RWPE2 (cell line): ENCODE results near the gene LIN52.
A peak's percentile ranks its signal among the peaks of the same experiment; 100 is the strongest.
"Not testable (repeated sequence)": the region's sequence is repeated elsewhere in the genome, so short reads cannot be mapped to it uniquely, and the experiment has no call there.

Experiments used
- ATAC-seq: fragments of 200-7000 bp; cut with Tn5 transposase; 3 replicates; pipeline ENCODE4 v1.9.1; 2021; ENCODE audit warnings: low read depth
- DNase-seq: peaks from one replicate; pipeline ENCODE4 v3.0.0-alpha.2; 2020; ENCODE audit warnings: low spot score
- H3K27ac ChIP-seq: fragments of 450-650 bp; 2 replicates; pipeline ENCODE4 v1.5.1; 2017; ENCODE audit warnings: mild to moderate bottlenecking; ENCODE audit not compliant: poor library complexity, severe bottlenecking
- H3K27me3 ChIP-seq: fragments of 250-450 bp; sonication (Bioruptor Pico); 2 replicates; pipeline ENCODE4 v1.5.1; 2021; ENCODE audit warnings: mild to moderate bottlenecking, moderate library complexity; ENCODE audit not compliant: insufficient read depth, poor library complexity, severe bottlenecking
- H3K36me3 ChIP-seq: fragments of 250-450 bp; sonication (Bioruptor Pico); 2 replicates; pipeline ENCODE4 v1.5.1; 2020; ENCODE audit warnings: low read depth, mild to moderate bottlenecking, moderate library complexity
- H3K4me1 ChIP-seq: fragments of 250-450 bp; sonication (Bioruptor Pico); 2 replicates; pipeline ENCODE4 v1.5.1; 2021; ENCODE audit warnings: mild to moderate bottlenecking, moderate library complexity; ENCODE audit not compliant: insufficient read depth, poor library complexity, severe bottlenecking
- H3K4me3 ChIP-seq: fragments of 250-450 bp; sonication (Bioruptor Pico); 2 replicates; pipeline ENCODE4 v1.5.1; 2021; ENCODE audit warnings: mild to moderate bottlenecking, moderate library complexity; ENCODE audit not compliant: severe bottlenecking
- H3K9me3 ChIP-seq: fragments of 250-450 bp; sonication (Bioruptor Pico); 2 replicates; pipeline ENCODE4 v1.5.1; 2021; ENCODE audit warnings: mild to moderate bottlenecking, moderate library complexity; ENCODE audit not compliant: severe bottlenecking
- TF ChIP-seq, protein P1 (sequence below): fragments of 450-650 bp; IDR thresholded peaks from one replicate; pipeline ENCODE4 v1.5.1; 2017; ENCODE audit warnings: mild to moderate bottlenecking, moderate library complexity; ENCODE audit not compliant: poor library complexity, severe bottlenecking

Gene LIN52

GRCh38 chr14:74089251-74090020 lies 4.7 kb downstream of the LIN52 start:
- TF ChIP-seq, protein P1, sequence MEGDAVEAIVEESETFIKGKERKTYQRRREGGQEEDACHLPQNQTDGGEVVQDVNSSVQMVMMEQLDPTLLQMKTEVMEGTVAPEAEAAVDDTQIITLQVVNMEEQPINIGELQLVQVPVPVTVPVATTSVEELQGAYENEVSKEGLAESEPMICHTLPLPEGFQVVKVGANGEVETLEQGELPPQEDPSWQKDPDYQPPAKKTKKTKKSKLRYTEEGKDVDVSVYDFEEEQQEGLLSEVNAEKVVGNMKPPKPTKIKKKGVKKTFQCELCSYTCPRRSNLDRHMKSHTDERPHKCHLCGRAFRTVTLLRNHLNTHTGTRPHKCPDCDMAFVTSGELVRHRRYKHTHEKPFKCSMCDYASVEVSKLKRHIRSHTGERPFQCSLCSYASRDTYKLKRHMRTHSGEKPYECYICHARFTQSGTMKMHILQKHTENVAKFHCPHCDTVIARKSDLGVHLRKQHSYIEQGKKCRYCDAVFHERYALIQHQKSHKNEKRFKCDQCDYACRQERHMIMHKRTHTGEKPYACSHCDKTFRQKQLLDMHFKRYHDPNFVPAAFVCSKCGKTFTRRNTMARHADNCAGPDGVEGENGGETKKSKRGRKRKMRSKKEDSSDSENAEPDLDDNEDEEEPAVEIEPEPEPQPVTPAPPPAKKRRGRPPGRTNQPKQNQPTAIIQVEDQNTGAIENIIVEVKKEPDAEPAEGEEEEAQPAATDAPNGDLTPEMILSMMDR: no peak

DNA sequence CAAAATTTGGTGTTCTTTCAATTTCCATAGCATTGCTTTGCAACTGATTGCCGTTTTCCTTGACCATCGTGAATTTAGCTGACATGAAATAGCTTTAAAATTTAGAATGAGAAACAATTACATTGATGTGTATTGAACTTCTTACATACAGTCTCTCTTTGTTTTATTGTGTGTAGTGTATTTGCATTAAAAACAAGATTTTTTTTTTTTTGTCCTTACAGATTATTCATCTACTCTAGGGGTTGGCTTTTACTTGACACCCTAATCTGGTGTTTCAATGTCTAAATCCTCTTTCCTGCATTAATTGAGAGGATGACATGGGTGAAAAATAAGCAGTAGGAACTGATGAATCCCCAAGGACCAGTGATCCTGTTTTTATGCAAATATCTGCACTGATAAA lies 20.6 kb downstream of the LIN52 start:
- Histone ChIP-seq H3K4me3 (no peak overlapping the region), H3K9me3 (no peaks in the 10 kb centered on the region), H3K36me3 (peaks cover 59% of the 10 kb centered on the region), H3K27me3 (no peaks in the 10 kb centered on the region), H3K27ac (no peak overlapping the region), H3K4me1 (no peaks in the 10 kb centered on the region)
- no peak for DNase-seq
- no peak for ATAC-seq
- TF ChIP-seq, protein P1: no peak

More at GRCh38 chr14:74089251-74090020, 4.7 kb downstream of the LIN52 start:
- no peak for DNase-seq
- Histone ChIP-seq H3K36me3 (peaks cover 18% of the 10 kb centered on the region; the same call in 1 of the 2 replicates), H3K4me3 (no peak overlapping the region), H3K27ac (no peak overlapping the region), H3K4me1 (peaks cover 7% of the 10 kb centered on the region), H3K9me3 (no peaks in the 10 kb centered on the region), H3K27me3 (no peaks in the 10 kb centered on the region)
- ATAC-seq: no peak

DNA sequence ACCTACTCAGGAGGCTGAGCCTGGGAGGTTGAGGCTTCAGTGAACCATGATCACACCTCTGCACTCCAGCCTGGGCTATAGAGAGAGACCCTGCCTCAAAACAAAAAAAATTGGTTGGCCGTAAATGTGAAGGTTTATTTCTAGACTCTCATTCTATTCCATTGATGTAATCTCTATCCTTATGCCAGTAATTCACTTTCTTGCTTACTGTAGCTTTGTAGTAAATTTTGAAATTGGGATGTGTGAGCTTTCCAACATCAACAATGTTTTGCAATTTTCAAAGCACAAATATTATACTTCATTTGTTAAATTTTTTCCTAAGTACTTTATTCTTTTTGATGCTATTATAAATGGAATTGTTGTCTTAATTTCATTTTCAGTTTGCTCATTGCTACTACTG lies 24.6 kb downstream of the LIN52 start:
- Histone ChIP-seq H3K9me3 (no peaks in the 10 kb centered on the region), H3K36me3 (peaks cover 40% of the 10 kb centered on the region), H3K27ac (no peak overlapping the region), H3K27me3 (no peaks in the 10 kb centered on the region), H3K4me1 (no peaks in the 10 kb centered on the region), H3K4me3 (no peak overlapping the region)
- TF ChIP-seq, protein P1: no peak
- DNase-seq: no peak
- no peak for ATAC-seq

GRCh38 chr14:74111395-74112216 lies 26.9 kb downstream of the LIN52 start:
- TF ChIP-seq, protein P1: peak; percentile 84
- not testable (repeated sequence) for DNase-seq, H3K9me3 ChIP-seq, H3K4me3 ChIP-seq, H3K27ac ChIP-seq, H3K4me1 ChIP-seq, H3K27me3 ChIP-seq
- H3K36me3 ChIP-seq: peaks cover 39% of the 10 kb centered on the region
- peak; percentile 79 for ATAC-seq

DNA sequence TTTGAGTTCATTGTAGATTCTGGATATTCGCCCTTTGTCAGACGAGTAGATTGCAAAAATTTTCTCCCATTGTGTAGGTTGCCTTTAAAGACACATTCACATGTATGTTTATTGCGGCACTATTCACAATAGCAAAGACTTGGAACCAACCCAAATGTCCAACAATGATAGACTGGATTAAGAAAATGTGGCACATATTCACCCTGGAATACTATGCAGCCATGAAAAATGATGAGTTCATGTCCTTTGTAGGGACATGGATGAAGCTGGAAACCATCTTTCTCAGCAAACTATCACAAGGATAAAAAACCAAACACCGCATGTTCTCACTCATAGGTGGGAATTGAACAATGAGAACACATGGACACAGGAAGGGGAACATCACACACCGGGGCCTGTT lies 40.7 kb downstream of the LIN52 start:
- H3K9me3 ChIP-seq, H3K27ac ChIP-seq, ATAC-seq, H3K27me3 ChIP-seq, DNase-seq, H3K4me3 ChIP-seq, H3K4me1 ChIP-seq: not testable (repeated sequence)
- H3K36me3 ChIP-seq: peaks cover 19% of the 10 kb centered on the region
